Stimulated activated CD4-positive, alpha-beta T cell treated with anti-CD3 and anti-CD28 coated beads, Interleukin-4, amount 100 ng/mL, for 4 hours (primary cell): ENCODE measurements around the gene QSOX2.

Experiments
- DNase-seq, 2 experiments: peaks; one replicate each; pipeline ENCODE4 v3.0.0-alpha.2; 2020

The QSOX2 gene

GRCh38 chr9:136171009-136171800 lies 74.4 kb downstream of the QSOX2 start:
- DNase-seq, result no peak

- peak; percentile 14 to 48 for DNase-seq
These were observed 75.4 kb downstream of the QSOX2 start for GRCh38 chr9:136170006-136170901.

- no peak for DNase-seq
These were observed 76.1 kb downstream of the QSOX2 start for GRCh38 chr9:136169495-136169894.

- DNase-seq, result no peak
These were observed 82.3 kb downstream of the QSOX2 start for GRCh38 chr9:136163248-136163850.

- DNase-seq, result no peak
These were observed 84.5 kb downstream of the QSOX2 start for GRCh38 chr9:136160995-136161610.

GRCh38 chr9:136160381-136160841 lies 85.2 kb downstream of the QSOX2 start:
- no peak for DNase-seq

- DNase-seq, result no peak
These were observed 85.8 kb downstream of the QSOX2 start for GRCh38 chr9:136159851-136160250.

- DNase-seq, result no peak
These were observed 87.9 kb downstream of the QSOX2 start for GRCh38 chr9:136157477-136158265.
